ENCODE results near the gene C1S.

The C1S gene

DNA sequence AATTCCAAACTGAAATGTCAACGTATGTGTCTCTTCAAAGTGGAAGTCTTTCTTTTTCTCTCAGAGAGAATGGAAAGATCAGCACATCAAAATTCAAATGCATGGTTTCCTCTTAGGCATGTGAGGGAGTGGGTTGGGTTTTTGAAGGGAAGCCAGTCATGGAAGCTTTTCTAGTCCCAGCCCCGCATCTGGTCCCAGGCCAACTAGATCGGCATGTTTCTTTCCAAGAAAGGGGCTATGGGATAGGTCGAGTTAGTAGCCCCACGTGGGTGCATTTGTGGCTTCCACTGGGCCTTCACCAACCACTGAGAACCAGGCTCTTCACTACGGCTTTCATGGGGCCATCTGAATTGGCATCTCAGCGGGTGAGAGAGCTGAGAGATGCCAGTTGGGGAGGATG, 6.6 kb downstream of the C1S start:
- Histone ChIP-seq H3K9ac (ENCODE audit: low read length) (no peak overlapping the region), H3K27ac (ENCODE audit: low read length) (no peak overlapping the region), H3K4me1 (ENCODE audit: low read length) (no peaks in the 10 kb centered on the region), H3K79me2 (ENCODE audit: low read length) (no peaks in the 10 kb centered on the region), H4K20me1 (ENCODE audit: insufficient read depth, low read length) (no peaks in the 10 kb centered on the region), H3K4me2 (ENCODE audit: low read length) (no peak overlapping the region), H2AFZ (ENCODE audit: low read depth, low read length) (no peak overlapping the region), H3K36me3 (replicated peaks; ENCODE audit: low read depth, low read length) (no peaks in the 10 kb centered on the region), H3K27me3 (ENCODE audit: low read depth, low read length) (peaks cover 29% of the 10 kb centered on the region), H3K4me3 (ENCODE audit: low read length) (no peak overlapping the region), H3K9me3 (ENCODE audit: insufficient read depth, low read length) (no peaks in the 10 kb centered on the region)
- TF ChIP-seq, protein P1, sequence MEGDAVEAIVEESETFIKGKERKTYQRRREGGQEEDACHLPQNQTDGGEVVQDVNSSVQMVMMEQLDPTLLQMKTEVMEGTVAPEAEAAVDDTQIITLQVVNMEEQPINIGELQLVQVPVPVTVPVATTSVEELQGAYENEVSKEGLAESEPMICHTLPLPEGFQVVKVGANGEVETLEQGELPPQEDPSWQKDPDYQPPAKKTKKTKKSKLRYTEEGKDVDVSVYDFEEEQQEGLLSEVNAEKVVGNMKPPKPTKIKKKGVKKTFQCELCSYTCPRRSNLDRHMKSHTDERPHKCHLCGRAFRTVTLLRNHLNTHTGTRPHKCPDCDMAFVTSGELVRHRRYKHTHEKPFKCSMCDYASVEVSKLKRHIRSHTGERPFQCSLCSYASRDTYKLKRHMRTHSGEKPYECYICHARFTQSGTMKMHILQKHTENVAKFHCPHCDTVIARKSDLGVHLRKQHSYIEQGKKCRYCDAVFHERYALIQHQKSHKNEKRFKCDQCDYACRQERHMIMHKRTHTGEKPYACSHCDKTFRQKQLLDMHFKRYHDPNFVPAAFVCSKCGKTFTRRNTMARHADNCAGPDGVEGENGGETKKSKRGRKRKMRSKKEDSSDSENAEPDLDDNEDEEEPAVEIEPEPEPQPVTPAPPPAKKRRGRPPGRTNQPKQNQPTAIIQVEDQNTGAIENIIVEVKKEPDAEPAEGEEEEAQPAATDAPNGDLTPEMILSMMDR (IDR thresholded peaks at IDR 0.05; ENCODE audit: low read depth, low read length), result no peak
- TF ChIP-seq EZH2phosphoT487 (IDR thresholded peaks at IDR 0.05; ENCODE audit: low read depth), result no peak

GRCh38 chr12:7068240-7068993, 7.9 kb downstream of the C1S start:
- no peak overlapping the region for H3K9ac ChIP-seq (ENCODE audit: low read length)
- TF ChIP-seq EZH2phosphoT487 (IDR thresholded peaks at IDR 0.05; ENCODE audit: low read depth), result no peak
- TF ChIP-seq, protein P1 (IDR thresholded peaks at IDR 0.05; ENCODE audit: low read depth, low read length), result no peak
- H3K27ac ChIP-seq (ENCODE audit: low read length), result no peak overlapping the region
- no peak overlapping the region for H3K4me2 ChIP-seq (ENCODE audit: low read length)
- no peak overlapping the region for H2AFZ ChIP-seq (ENCODE audit: low read depth, low read length)
- H3K4me3 ChIP-seq (ENCODE audit: low read length), result no peak overlapping the region
- peaks cover 28% of the 10 kb centered on the region for H3K27me3 ChIP-seq (ENCODE audit: low read depth, low read length)
- H3K36me3 ChIP-seq (replicated peaks; ENCODE audit: low read depth, low read length), result no peaks in the 10 kb centered on the region
- no peaks in the 10 kb centered on the region for H4K20me1 ChIP-seq (ENCODE audit: insufficient read depth, low read length)
- no peaks in the 10 kb centered on the region for H3K9me3 ChIP-seq (ENCODE audit: insufficient read depth, low read length)
- no peaks in the 10 kb centered on the region for H3K4me1 ChIP-seq (ENCODE audit: low read length)
- no peaks in the 10 kb centered on the region for H3K79me2 ChIP-seq (ENCODE audit: low read length)

GRCh38 chr12:7068994-7069346, 8.5 kb downstream of the C1S start:
- H3K27me3 ChIP-seq (ENCODE audit: low read depth, low read length), result peaks cover 32% of the 10 kb centered on the region
- no peak overlapping the region for H2AFZ ChIP-seq (ENCODE audit: low read depth, low read length)
- H3K4me3 ChIP-seq (ENCODE audit: low read length), result no peak overlapping the region
- H4K20me1 ChIP-seq (ENCODE audit: insufficient read depth, low read length), result no peaks in the 10 kb centered on the region
- H3K4me1 ChIP-seq (ENCODE audit: low read length), result no peaks in the 10 kb centered on the region
- no peaks in the 10 kb centered on the region for H3K36me3 ChIP-seq (replicated peaks; ENCODE audit: low read depth, low read length)
- TF ChIP-seq, protein P1 (IDR thresholded peaks at IDR 0.05; ENCODE audit: low read depth, low read length), result no peak
- TF ChIP-seq EZH2phosphoT487 (IDR thresholded peaks at IDR 0.05; ENCODE audit: low read depth), result no peak
- H3K27ac ChIP-seq (ENCODE audit: low read length), result no peak overlapping the region
- no peak overlapping the region for H3K4me2 ChIP-seq (ENCODE audit: low read length)
- H3K9me3 ChIP-seq (ENCODE audit: insufficient read depth, low read length), result no peaks in the 10 kb centered on the region
- no peaks in the 10 kb centered on the region for H3K79me2 ChIP-seq (ENCODE audit: low read length)
- no peak overlapping the region for H3K9ac ChIP-seq (ENCODE audit: low read length)

DNA sequence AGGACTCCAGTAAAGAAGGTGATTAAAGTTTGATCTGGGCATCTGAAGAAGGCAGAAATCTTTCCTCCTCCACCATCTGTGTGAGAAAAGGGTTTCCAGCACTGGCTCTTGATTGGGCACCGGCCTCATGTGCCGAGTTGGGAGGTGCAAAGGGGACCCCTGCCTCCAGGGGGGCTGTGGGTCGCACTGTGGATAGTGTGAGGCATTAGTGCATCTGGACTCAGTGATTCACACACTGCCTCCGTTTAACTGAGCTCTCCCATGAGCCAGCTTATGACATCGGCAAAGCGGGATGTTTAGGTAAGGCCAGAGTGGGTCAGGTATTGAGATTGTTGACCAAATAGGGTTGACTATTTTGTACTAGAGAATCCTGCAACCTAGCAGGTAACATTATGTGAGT, 8.9 kb downstream of the C1S start:
- no peaks in the 10 kb centered on the region for H3K79me2 ChIP-seq (ENCODE audit: low read length)
- no peaks in the 10 kb centered on the region for H3K36me3 ChIP-seq (replicated peaks; ENCODE audit: low read depth, low read length)
- H3K4me2 ChIP-seq (ENCODE audit: low read length), result no peak overlapping the region
- H2AFZ ChIP-seq (ENCODE audit: low read depth, low read length), result no peak overlapping the region
- H3K9me3 ChIP-seq (ENCODE audit: insufficient read depth, low read length), result no peaks in the 10 kb centered on the region
- H3K9ac ChIP-seq (ENCODE audit: low read length), result no peak overlapping the region
- no peaks in the 10 kb centered on the region for H4K20me1 ChIP-seq (ENCODE audit: insufficient read depth, low read length)
- TF ChIP-seq EZH2phosphoT487 (IDR thresholded peaks at IDR 0.05; ENCODE audit: low read depth), result no peak
- TF ChIP-seq, protein P1 (IDR thresholded peaks at IDR 0.05; ENCODE audit: low read depth, low read length), result no peak
- H3K4me3 ChIP-seq (ENCODE audit: low read length), result no peak overlapping the region
- H3K4me1 ChIP-seq (ENCODE audit: low read length), result no peaks in the 10 kb centered on the region
- H3K27me3 ChIP-seq (ENCODE audit: low read depth, low read length), result peaks cover 34% of the 10 kb centered on the region
- no peak overlapping the region for H3K27ac ChIP-seq (ENCODE audit: low read length)
